Activated CD4-positive, CD25-positive, alpha-beta regulatory T cell treated with anti-CD3 and anti-CD28 coated beads, Interleukin-2, amount 50 U/mL, for 24 hours (primary cell): Measurements from ENCODE around the gene FFAR1.
"Not testable (repeated sequence)": the region's sequence is repeated elsewhere in the genome, so short reads cannot be mapped to it uniquely, and the experiment has no call there.

Experiments used
- ATAC-seq, 2 donors: fragments of 150-1000 bp; cut with Tn5 transposase; one replicate each; pipeline ENCODE4 v1.10.0; 2021; ENCODE audit warnings: mild to moderate bottlenecking in 1 of 2, moderate library complexity in 1 of 2

The FFAR1 gene

DNA sequence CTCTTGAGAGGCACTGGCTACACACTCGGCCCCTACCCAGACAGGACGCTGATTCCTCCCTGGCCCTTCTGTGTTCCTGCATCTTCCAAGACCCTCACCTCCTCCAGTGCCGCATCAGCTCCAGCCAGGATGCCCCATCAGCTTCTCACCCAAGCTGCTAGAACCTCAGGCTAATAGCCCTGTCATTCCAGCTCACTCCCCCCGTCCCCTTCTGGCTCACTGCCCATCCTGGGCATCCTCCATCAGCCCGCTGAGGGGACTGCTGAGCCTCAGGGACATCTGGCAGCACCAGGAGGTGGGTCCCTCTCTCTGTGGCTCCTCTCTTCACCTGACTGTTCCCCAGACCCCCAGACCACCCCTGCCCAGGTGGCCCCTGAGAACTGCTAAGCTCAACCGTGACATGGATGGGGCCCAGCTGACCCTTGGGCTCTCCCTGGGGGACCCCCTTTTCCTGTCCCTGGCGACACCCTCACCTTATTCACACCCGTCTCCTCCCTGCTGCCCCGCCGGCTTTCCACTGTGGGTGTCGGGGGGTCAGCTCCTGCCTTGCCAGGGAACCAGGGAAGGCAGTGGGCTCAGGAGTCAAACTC, 15.4 kb downstream of the FFAR1 start:
- no peak for ATAC-seq

DNA sequence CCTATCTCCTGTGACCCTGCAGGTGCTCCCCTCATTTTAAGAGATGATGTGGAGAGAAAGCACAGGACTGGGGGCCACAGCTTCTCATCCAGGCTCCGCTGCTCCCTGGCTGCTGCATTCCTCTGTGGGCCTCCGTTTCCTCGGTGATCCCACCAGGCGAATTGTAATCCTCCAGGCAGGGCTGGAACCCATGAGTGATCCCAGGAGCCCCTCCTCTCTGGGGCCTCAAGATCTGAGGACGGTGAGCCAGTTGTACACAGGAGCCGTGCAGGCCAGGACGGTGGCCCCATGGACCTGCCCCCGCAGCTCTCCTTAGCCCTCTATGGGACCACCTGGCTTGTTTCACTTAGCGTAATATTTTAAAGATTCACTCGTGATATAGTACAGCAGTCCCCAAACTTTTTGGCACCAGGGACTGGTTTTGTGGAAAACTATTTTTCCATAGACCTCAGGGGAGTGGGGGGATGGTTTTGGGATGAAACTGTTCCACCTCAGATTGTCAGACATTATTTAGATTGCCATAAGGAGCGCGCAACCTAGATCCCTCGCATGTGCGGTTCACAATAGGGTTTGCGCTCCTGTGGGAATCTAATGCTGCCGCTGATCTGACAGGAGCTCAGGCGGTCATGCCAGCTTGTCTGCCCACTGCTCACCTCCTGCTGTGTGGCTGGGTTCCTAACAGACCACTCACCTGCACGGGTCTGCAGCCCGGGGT, 16.2 kb downstream of the FFAR1 start:
- ATAC-seq = no peak

DNA sequence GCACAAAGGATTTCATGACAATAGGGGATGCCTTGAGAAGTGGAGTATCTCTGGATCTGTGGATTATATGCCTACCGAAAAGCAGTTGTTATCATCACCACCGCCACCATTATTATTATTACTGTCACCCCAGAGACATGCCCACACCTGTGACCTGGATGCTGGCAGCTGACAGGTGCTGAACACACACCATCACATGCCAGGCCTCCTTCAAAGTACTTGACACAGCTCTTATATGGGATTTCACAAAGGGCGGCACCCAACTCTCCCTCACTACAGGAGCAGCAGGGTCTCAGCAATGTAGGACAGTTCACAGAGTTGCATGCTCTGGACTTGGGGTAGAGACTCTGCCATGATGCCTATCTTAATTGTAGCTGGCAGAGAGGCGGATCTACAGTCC, 17.6 kb downstream of the FFAR1 start:
- ATAC-seq = no peak

DNA sequence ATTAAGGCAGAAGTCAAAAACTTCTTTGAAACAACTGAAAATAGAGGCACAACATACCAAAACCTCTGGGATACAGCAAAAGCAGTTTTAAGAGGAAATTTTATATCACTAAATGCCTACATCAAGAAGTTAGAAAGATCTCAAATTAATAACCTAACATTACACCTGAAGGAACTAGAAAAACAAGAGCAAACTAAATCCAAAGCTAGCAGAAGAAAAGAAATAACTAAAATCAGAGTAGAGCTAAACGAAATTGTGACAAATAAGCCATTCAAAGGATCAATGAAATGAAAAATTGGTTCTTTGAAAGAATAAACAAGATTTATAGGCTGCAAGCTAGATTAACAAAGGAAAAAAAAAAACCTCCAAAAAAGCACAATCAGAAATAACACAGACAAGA, 20.7 kb downstream of the FFAR1 start:
- ATAC-seq = no peak

DNA sequence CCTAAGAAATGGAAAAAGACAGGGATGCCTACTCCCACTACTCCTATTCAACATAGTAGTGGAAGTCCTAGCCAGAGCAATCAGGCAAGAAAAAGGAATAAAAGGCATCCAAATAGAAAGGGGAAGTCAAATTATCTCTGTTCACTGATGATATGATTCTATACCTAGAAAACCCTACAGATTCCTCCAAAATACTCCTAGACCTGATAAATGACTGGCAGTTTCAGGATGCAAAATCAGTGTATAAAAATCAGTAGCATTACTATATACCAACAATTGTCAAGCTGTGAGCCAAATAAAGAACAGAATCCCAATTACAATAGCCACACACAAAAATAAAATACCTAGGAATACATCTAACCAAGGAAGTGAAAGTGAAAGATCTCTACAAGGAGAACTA, 21.8 kb downstream of the FFAR1 start:
- ATAC-seq = no peak

DNA sequence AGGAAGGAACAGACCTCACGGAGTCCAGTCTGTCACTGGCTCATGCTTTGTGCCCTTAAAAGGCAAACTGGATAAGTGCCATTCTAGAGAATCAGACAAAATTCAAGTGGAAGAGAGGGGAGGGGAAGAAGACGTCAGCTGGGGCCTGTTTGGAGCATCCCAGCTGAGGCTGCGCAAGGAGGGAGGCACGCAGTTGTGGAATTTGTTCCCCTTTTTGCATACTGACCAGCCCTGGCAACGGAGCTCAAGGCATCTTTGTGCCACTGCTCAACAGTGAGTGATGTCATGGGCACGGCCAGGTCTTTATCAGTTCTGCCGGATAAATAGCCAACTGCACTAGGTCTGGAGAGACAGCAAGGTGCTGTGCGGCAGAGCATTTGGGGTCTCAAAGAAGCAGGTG, 23.0 kb downstream of the FFAR1 start, which contains the start of gene GPR42:
GPR42 (plus strand) TSS at position 347 of the 400 bp plus-strand sequence. CDS start 292 bp downstream, outside the sequence.
- ATAC-seq = no peak

DNA sequence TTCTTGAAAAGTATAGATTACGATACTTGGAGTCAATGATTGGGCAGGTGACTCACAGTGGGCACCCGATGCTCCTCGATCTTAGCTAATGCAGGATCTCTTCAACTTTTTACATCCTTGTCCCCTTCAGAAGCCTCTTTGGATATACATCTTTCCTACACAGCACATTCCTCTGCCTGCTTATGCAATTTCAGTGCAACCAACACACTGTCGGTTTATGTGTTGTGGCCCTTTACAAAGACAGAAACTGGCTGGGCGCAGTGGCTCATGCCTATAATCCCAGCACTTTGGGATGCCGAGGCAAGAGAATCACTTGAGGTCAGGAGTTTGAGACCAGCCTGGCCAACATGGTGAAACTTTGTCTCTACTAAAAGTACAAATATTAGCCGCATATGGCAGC, 25.8 kb downstream of the FFAR1 start:
- ATAC-seq = no peak

DNA sequence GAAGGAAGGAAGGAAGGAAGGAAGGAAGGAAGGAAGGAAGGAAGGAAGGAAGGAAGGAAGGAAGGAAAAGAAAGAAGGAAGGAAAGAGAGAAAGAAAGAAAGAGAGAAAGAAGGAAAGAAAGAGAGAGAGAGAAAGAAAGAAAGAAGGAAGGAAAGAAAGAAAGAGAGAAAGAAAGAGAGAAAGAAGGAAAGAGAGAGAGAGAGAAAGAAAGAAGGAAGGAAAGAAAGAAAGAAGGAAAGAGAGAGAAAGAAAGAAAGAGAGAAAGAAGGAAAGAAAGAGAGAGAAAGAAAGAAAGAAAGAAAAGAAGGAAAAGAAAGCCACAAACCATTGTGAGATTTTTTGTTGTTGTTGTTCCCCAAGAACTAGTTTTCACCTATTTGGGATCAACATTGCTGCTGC, 26.3 kb downstream of the FFAR1 start:
- ATAC-seq = not testable (repeated sequence)

DNA sequence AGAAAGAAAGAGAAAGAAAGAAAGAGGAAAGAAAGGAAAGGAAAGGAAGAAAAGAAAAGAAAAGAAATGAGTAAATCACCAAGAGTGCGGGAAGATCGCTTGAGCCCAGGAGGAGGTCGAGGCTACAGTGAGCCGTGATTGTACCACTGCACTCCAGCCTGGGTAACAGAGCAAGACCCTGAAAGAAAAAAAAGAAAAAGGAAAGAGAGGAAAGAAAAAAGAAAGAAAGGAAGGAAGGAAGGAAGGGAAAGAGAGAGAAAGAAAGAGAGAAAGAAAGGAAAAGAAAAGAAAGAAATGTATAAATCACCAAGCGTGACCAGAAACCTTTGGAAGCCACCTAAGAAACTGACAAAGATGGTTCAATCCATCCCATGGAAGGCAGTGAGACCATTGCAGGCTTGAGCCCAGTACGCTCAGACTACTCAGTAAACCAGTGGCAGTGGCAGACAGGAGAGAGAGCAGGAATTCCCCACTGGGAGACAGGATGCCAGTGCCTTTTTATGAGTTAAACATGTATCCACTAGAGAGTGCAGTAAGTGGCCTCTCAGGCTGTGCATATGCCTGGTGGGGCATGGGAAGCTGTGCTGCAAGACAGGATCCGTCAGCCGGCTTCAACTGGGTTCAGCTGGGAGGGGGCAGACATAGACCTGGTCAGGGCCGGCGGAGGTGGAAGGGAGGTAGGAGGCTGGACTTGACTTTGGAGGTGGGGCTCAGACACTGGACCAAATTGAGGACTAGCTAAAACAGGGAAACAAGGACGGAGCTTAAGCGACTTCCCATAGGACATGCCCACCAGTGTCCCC, 28.0 kb downstream of the FFAR1 start:
- ATAC-seq = no peak

DNA sequence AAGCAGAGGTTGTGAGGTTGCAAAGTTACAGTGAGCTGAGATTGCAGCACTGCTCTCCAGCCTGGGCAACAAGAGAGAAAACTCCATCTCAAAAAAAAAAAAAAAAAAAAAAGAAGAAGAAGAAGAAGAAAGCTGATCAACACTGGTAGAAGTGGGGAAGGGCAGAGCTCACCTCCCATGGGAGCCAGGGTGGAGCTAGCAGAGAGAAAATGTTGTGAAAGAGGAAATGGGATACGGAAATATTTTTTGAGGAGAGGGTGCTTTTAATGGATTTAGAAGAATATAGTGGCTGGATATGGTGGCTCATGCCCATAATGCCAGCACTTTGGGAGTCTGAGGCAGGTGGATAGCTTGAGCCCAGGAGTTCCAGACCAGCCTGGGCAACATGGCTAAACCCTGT, 30.0 kb downstream of the FFAR1 start:
- ATAC-seq = no peak

DNA sequence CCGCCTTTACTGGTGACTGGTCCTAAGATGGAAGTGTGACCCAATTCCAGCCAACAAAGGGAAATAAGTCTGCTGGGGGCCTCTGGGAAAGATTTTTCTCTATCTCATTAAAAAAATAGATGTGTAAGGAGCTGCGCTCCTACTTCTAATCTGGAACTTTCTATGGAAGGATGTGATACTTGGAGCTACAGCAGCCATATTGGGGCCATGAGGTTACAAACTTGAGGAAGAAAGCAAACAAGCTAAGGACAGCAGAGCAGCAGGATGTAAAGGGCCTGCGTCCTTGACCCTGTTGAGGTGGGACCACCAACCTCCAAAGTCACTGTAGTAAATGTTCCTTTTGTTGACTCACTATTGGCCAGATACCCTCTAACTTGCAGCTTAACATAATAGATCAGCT, 30.7 kb downstream of the FFAR1 start:
- no peak for ATAC-seq

DNA sequence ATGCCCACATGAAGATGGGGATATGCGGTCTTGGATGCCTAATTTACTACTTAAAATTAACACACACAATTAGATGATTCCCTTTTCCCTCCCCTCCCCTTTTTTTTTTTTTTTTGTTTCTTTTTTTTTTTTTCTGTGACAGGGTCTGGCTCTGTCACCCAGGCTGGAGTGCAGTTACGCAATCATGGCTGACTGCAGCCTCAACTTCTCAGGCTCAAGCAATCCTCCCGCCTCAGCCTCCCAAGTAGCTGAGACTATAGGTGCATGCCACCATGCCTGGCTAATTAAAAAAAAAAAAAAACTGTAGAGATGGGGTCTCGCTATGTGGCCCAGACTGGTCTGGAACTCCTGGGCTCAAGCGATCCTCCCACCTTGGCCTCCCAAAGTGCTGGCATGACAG, 31.8 kb downstream of the FFAR1 start:
- ATAC-seq = not testable (repeated sequence)

DNA sequence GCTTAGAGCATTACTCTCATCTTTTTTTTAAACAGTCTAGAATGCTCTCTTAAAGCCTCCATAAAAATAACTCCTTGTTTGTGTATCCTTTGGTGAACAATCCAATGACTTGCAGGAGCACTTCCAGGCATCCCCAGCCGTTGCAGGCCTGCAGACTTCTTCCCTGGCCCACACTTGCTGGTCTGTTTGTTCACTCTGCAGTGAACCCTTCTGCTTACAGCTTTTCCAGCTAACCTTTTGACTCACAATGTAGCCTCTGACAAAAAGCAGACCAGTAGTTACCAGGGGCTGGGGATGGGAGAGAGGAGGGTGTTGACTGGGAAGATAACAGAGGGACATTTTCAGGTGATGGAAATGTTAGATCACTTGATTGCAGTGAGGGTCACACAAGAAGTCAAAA, 32.3 kb downstream of the FFAR1 start:
- ATAC-seq = no peak

DNA sequence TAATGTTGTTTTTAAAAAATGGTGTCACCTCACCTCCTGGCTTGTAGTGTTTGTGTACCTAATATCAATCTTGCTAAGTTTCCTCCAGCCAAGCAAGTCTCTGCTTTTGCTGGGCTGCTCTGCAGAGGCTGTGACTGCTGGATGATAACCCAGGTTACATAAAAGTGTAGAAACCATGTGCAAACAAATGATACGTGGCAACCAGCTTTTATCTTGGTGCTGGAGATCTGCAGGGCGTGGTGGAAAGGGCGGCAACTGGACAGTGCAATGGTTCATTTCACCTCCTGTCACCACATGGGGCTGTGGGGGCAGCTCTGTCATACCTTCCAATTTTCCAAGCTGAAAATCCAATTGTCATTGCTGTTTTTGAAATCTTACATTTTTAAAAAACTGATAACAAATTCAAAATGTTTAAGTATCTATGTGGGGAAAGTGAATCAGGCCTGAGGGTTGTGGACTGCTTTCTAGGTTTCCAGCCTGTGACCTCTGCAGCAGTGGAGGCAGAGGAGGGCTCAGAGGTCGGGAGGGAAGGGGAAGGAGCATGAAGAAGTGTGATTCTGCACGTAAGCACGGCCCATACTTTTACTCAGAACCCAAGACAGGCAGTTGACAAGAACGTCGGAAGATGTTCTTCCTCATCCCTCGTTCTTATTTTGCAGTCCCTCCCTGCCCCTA, 32.9 kb downstream of the FFAR1 start:
- no peak for ATAC-seq

DNA sequence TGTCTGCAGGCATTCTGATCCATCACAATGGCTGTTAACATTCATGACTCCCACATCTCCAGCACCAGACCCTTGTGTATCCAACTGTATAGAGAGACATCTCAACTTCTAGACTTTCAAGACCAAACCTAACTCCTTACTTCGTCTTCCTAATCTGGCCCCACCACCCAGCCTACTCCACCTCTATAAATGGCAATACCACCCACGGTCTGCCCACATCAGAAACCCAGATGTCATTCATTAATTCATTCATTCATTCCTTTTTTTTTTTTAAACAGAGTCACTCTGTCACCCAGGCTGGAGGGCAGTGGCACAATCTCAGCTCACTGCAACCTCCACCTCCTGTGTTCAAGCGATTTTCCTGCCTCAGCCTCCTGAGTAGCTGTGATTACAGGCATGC, 33.6 kb downstream of the FFAR1 start:
- no peak for ATAC-seq

DNA sequence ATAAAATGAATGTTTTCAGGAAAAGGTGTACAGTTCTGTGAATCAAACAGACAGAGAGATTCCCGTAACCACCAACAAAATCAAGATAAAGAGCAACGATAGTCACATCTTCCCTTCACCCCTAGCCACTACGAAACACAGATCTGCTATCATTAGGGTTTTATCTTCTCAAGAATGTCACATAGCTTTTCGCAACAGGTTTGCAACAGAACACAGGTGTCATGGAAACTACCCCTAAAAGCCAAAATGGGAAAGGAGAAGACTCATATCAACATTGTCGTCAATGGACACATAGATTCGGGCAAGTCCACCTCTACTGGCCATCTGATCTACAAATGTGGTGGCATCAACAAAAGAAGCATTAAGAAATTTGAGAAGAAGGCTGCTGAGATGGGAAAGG, 34.2 kb downstream of the FFAR1 start:
- ATAC-seq = no peak

DNA sequence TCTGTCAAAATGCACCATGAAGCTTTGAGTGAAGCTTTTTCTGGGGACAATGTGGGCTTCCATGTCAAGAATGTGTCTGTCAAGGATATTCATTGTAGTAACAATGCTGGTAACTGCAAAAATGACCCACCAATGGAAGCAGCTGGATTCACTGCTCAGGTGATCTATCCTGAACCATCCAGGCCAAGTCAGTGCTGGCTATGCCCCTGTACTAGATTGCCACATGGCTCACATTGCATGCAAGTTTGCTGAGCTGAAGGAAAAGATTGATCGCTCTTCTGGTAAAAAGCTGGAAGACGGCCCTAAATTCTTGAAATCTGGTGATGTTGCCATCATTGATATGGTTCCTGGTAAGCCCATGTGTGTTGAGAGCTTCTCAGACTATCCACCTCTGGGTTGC, 35.8 kb downstream of the FFAR1 start:
- ATAC-seq = no peak

DNA sequence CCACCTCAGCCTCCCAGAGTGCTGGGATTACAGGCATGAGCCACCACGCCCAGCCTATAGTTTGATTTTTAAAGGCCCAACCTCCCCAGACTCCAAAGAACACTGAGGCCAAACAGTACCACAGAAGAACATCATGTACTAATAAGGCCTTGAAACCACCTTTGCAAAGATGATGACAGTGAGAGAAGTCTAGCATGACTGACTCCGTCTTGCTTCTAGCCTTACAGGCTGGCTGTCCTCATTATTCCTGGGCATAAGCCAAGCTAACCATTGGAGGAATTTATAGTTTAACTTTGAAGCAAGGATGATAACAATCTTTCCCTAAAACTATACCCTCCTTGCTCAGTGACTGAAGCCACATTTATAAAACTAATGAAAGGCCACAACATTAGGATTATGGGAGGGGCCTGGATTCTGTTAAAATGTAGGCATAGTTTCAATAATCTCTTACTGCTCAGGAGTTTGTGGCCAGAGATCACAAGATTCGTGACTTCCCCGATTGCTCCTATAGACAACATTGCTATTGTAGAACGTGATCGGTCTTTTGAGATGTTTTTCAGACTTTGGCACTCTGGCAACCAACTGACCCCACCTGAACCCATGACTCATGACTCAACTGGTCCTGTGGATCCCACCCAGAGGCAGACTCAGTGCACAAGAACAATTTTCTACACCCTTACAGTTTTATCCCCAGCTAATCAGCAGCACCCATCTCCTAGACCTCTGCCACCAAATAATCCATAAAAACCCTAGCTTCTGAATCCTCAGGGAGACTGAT, 40.8 kb downstream of the FFAR1 start:
- no peak for ATAC-seq

DNA sequence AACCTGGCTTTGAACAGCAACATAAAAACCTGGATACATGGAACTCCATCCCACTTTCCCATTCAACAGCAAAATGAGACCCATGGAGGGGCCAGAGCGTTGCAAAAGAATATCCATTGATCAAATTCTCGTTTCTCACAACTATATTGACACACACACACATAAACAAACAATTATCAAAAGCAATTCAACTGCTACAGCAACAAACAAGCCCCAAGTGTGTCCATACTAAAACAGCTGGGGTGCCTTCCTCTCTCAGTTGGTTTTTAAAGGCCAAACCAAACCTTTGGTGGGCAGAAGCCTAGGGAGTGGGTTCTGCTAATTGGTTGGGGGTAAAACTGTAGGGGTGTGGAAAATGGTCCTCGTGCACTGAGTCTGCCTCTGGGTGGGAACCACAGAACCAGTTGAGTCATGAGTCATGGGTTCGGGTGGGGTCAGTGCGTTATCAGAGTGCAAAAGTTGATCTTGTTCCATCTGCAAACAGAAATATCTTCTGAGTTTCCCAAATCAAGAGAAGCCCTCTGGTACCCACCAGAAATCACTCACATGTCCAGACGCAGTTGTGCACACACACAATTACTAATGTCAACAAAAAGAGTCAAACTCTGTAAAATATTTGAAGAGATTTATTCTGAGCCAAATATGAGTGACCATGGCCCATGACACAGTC, 41.6 kb downstream of the FFAR1 start:
- ATAC-seq = no peak

DNA sequence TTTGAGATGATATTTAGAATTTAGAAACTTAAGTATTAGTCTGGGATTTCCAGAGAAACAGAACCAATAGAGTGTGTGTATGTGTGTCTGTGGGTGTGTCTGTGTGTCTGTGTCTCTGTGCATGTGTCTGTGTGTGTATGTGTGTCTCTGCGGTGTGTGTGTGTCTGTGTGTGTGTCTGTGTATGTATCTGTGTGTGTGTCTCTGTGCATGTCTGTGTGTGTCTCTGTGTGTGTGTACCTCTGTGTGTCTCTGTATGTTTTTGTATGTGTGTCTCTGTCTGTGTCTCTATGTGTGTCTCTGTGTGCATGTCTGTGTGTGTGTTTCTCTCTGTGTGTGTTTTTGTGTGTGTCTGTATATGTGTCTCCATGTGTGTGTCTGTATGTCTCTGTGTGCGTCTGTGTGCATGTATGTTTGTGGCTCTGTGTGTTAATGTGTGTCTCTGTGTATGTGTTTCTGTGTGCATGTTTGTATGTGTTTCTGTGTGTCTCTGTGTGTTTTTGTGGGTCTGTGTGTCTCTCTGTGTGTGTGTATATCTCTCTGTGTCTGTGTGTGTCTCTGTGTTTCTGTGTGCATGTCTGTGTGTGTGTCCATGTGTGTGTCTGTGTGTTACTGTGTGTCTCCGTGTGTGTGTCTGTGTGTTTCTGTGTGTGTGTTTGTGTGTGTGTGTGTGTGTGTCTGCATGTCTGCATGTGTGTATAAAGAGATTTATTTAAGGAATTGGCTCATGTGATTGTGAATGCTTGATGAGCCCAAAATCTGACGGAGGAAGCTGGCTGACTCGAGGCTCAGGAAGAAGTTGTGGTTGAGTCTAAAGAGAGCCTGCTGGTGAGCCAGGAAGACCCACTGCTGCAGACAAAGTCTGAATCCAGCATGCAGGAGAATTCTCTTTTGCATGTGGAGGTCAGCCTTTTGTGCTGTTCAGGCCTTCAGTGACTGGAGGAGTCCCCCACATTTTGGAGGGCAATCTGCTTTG, 45.3 kb downstream of the FFAR1 start:
- ATAC-seq = no peak
